Measurements from ENCODE around the gene VPS13D. TPM values are rescaled to one million over a fixed set of nuclear protein-coding genes. Genes with fewer than 3 reads are reported as not detected.

The VPS13D gene
- total RNA-seq, 6 experiments from 2014 or later: 25.9 to 36.9 (median 30.8) TPM

- intact Hi-C loops (cut with DNase I): no loop called here
- ATAC-seq (peak; percentile 17 to 35 (median 31)), DNase-seq (no peak)
- TF ChIP-seq POLR2A (IDR thresholded peaks at IDR 0.05) (no peak), CTCF (IDR thresholded peaks at IDR 0.05) (no peak)
- no peaks in the 10 kb centered on the region for H3K9me3 ChIP-seq
- peaks cover 0 to 52% (median 28%) of the 10 kb centered on the region in 4 donors for H3K4me1 ChIP-seq
- no peaks in the 10 kb centered on the region for H3K27me3 ChIP-seq
- H3K4me3 ChIP-seq: no peak overlapping the region
- H3K27ac ChIP-seq: peak overlapping the region; percentile 83 to 93 (median 91)
- 42% methylated on average over 4 of the region's 13 CpGs for WGBS (ENCODE audit: insufficient coverage, low coverage, low lambda C conversion rate, missing lambda C conversion rate)
- H3K36me3 ChIP-seq: peaks cover 0 to 3% (median 0%) of the 10 kb centered on the region in 4 donors
Observed at GRCh38 chr1:12185918-12186678, 43.7 kb upstream of the VPS13D start.

DNA sequence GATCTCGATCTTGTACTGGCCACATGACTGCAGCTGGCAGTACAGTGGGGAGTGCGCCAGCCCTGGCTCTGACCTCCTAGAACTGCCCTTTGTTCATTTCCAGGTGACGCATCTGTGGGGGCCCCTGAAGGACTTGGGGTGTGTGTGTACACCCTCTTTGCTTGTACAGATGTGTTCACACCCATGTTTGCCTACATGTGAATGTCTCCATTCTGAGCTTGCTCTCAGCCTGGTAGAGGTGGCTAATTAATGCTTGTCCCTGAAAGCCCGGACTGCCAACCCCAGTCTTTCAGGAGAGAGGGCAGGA lies 43.2 kb upstream of the VPS13D start:
- H3K27me3 ChIP-seq: no peaks in the 10 kb centered on the region
- intact Hi-C loops (cut with DNase I): no loop called here
- ATAC-seq: peak; percentile 52 to 62 (median 54)
- no peaks in the 10 kb centered on the region for H3K9me3 ChIP-seq
- 17% methylated on average over 1 of the region's 4 CpGs for WGBS (ENCODE audit: insufficient coverage, low coverage, low lambda C conversion rate, missing lambda C conversion rate)
- no peak for TF ChIP-seq CTCF (IDR thresholded peaks at IDR 0.05)
- TF ChIP-seq POLR2A (IDR thresholded peaks at IDR 0.05): no peak
- H3K36me3 ChIP-seq: peaks cover 0 to 3% (median under 1%) of the 10 kb centered on the region in 4 donors
- no peak overlapping the region for H3K4me3 ChIP-seq
- peak; percentile 72 to 82 (median 81) for DNase-seq
- H3K27ac ChIP-seq: peak overlapping the region in 2 of 3 donors; percentile 83 to 93
- H3K4me1 ChIP-seq: peaks cover 0 to 50% (median 28%) of the 10 kb centered on the region in 4 donors

DNA sequence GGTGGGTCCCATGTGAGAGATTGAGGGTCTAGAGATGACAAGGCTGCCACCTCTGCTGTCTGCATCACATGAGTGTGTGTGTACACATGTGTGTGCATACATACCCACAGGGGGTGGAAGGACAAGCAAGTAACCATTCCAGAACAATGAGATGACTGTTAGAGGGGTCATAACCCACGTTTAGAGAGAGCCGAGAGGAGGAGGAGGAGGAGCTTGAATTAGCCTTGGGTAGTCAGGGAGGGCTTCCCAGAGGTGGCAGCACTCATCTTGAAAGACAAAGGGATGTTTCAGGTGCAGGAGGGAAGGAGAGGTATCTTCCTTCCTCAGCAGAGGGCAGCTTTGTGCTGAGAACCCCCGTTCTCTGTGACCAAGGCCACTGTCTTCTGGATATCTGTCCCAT lies 41.7 kb upstream of the VPS13D start:
- Histone ChIP-seq H3K4me1 (peaks cover 0 to 50% (median 28%) of the 10 kb centered on the region in 4 donors), H3K27ac (peak overlapping the region in 2 of 3 donors; percentile 64 to 93), H3K27me3 (no peaks in the 10 kb centered on the region), H3K36me3 (peaks cover 0 to 10% (median 6%) of the 10 kb centered on the region in 4 donors), H3K4me3 (no peak overlapping the region), H3K9me3 (no peaks in the 10 kb centered on the region)
- WGBS (ENCODE audit: insufficient coverage, low coverage, low lambda C conversion rate, missing lambda C conversion rate): 29% methylated on average over 2 of the region's 3 CpGs
- intact Hi-C loops (cut with DNase I): no loop called here
- DNase-seq (no peak), ATAC-seq (no peak)
- no peak for TF ChIP-seq CTCF (IDR thresholded peaks at IDR 0.05)
- no peak for TF ChIP-seq POLR2A (IDR thresholded peaks at IDR 0.05)

GRCh38 chr1:12188657-12189327 lies 41.0 kb upstream of the VPS13D start:
- intact Hi-C loops (cut with DNase I): no loop called here
- H3K9me3 ChIP-seq: no peaks in the 10 kb centered on the region
- no peaks in the 10 kb centered on the region for H3K27me3 ChIP-seq
- DNase-seq: peak in 1 of 3 donors; percentile 60
- 8% methylated on average over 4 of the region's 13 CpGs for WGBS (ENCODE audit: insufficient coverage, low coverage, low lambda C conversion rate, missing lambda C conversion rate)
- peak in 3 of 4 donors; percentile 5 to 61 (median 40) for ATAC-seq
- H3K4me1 ChIP-seq: peaks cover 0 to 49% (median 28%) of the 10 kb centered on the region in 4 donors
- H3K4me3 ChIP-seq: no peak overlapping the region
- H3K27ac ChIP-seq: peak overlapping the region in 2 of 3 donors; percentile 64 to 93
- TF ChIP-seq CTCF (IDR thresholded peaks at IDR 0.05) (no peak), POLR2A (IDR thresholded peaks at IDR 0.05) (no peak)
- H3K36me3 ChIP-seq: peaks cover 0 to 14% (median 9%) of the 10 kb centered on the region in 4 donors

All from right lobe of liver (tissue), 6 donors.